Colon (tissue), 2 donors: ENCODE results near the gene NEAT1.
"Not testable (repeated sequence)": the region's sequence is repeated elsewhere in the genome, so short reads cannot be mapped to it uniquely, and the experiment has no call there.

Source experiments
- FAIRE-seq: peaks from 2 replicates; lab custom pipeline; 2012; peaks lifted over from hg19 to GRCh38; lab: Jason Lieb, UNC
- donor health status: control.
- donor health status: control.

The NEAT1 gene

DNA sequence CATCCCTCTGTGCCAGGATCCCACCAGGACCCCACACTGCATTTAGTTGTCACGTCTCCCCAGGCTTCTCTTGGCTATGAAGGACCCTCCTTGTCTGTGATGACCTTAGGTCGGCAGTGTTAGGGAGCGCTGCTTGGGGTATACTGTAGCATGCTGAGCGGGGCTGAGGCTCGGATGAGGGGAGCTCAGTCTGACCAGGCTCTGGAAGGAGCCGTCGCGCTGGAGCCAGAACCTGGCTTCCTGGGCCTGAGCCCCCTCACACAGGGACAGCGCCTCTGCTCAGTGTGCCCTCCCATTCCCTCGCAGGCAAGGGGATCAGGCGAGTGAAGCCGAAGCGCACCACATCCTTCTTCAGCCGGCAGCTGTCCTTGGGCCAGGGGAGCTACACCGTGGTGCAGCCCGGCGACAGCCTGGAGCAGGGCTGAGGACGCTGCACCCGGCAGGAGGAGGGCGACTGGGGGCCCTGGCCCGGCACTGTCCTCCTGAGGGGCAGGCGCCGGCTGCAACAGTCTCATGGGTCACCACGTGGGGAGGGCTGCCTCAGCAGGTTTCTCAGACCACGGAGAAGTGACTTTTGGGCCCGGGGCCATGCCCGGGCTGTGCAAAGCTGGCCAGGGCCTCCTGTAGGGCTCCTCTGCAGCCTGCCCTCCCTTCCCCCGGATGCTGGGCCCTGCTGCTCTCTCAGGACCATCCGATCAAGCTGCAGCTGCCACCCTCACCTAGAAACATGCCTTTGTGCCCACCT, 11.5 kb upstream of the NEAT1 start:
- FAIRE-seq, result no peak

- FAIRE-seq, result no peak
Measured at GRCh38 chr11:65411681-65412070, 10.9 kb upstream of the NEAT1 start.

DNA sequence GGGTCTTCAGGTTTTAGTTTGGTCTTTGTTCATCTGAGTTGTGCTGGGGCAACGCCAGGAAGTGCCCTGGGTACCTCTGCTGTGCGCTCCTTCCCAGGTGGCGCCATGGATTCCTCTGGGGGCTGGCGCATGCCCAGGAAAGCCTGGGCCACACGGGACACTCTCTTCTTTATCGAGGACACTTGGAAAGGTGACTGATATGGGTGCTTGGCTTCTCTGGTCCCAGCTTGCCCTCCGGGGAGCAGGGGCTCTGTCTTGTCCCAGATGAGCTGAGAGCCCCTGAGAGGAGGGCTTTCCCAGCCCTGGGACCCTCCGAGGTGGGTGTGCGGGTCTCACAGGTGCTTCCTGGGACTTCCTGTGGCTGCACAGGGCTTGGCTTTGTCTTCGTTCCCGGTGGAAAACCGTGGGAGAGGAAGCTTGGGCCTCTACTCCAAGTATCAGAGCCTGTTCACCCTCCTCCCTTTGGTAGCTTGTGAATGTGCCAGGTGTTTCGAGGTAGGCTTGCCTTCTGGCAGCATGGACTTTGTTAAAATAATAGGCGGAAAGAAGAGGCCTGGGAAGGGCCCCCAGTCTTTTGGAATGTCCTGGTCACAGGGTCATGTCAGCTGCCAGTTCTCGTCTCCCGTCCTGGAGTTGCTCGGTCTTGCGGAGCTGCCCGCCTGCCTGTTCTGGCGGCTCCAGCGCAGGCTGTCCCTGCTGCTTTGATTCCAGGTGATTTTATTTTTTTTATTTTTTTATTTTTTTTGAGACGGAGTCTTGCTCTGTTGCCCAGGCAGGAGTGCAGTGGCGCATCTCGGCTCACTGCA, 10.1 kb upstream of the NEAT1 start:
- FAIRE-seq, result no peak

DNA sequence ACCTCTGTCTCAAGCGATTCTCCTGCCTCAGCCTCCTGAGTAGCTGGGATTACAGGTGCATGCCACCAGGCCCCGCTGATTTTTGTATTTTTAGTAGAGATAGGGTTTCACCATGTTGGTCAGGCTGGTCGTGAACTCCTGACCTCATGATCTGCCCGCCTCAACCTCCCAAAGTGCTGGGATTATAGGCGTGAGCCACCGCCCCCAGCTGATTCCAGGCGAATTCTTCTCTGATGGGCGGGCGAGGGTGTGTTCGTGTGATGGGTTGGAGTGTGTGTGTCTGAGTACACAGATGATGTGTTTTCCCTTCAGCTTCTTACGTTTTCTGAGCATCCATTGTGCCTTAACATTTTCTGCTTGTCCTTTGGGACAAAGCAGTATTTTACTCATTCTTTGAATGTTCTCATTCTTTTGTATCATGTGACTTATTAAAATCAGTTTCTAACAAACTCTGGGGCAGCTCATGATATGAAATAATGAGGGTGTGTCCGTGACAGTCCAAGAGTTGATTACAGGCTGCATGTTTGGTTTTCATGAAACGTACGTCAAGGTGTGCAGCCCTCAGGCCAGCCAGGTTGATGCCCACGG, 9.4 kb upstream of the NEAT1 start:
- not testable (repeated sequence) for FAIRE-seq

GRCh38 chr11:65414776-65415498, 7.7 kb upstream of the NEAT1 start:
- no peak for FAIRE-seq

GRCh38 chr11:65415499-65416340, 6.9 kb upstream of the NEAT1 start:
- no peak for FAIRE-seq

DNA sequence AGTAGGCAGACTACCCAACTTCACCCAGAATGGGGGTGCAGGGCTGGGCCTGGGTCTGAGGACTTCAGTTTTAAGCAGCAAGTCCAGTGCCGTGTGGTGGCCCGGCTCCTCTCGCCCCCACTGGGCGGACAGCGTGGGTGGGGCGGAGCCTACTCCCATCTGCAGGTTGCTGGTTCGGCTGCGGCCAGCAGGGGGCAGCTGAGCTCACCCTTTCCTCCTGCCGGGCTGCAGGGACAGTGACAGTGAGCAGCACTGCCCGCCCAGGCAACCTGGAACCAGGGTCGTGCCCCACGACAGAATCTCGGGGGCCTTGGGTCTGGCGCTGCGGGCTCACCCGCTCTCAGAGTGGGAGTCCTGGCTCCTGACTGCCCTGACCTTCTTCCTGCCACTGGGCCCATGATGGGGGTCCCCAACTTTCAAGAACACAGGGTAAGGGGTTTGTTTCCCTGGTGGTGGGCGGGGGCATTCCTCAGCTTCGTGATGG, 6.2 kb upstream of the NEAT1 start:
- no peak for FAIRE-seq

- no peak for FAIRE-seq
Measured at GRCh38 chr11:65416841-65417701, 5.5 kb upstream of the NEAT1 start.

- FAIRE-seq, result no peak
Measured at GRCh38 chr11:65417702-65418430, 4.7 kb upstream of the NEAT1 start.

GRCh38 chr11:65418431-65418680, 4.2 kb upstream of the NEAT1 start:
- no peak for FAIRE-seq

DNA sequence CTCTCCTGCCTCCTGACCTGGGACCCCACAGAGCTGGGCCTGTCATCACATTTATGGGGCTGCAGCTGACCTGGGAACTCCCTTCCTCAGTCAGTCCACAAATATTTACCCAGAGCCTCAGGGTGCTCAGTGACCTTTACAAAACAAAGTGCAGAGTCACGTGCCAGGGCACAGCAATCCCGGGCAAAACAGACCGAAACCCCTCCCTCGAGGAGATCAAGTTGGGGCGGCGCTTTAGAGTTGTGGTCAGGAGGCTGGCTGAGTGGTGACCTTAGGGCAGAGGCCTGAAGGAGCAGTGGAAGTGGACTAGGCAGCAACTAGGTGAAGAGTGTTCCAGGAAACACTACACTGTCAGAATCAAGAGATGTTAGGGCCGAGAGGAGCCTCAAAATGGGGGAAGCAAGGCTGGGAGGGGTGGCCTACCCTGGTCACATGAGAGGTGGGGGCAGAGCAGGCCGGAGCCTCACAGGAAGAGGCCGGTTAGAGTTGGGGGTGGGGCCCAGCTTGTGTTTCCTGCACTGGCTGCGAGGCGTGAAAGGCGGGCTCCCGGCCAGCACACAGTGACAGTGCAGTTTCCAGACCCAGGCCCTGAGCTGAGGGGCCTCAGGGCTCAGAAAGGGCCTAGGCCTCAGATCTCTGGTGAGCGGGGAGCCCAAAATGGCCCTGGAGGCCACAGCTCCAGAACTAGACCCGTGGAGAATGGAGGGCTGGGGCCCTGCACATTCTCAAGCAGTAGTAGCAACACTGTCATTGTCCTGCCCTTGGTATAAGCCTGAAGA, 3.7 kb upstream of the NEAT1 start:
- no peak for FAIRE-seq

- FAIRE-seq, result no peak
Measured at GRCh38 chr11:65419460-65419771, 3.2 kb upstream of the NEAT1 start.

DNA sequence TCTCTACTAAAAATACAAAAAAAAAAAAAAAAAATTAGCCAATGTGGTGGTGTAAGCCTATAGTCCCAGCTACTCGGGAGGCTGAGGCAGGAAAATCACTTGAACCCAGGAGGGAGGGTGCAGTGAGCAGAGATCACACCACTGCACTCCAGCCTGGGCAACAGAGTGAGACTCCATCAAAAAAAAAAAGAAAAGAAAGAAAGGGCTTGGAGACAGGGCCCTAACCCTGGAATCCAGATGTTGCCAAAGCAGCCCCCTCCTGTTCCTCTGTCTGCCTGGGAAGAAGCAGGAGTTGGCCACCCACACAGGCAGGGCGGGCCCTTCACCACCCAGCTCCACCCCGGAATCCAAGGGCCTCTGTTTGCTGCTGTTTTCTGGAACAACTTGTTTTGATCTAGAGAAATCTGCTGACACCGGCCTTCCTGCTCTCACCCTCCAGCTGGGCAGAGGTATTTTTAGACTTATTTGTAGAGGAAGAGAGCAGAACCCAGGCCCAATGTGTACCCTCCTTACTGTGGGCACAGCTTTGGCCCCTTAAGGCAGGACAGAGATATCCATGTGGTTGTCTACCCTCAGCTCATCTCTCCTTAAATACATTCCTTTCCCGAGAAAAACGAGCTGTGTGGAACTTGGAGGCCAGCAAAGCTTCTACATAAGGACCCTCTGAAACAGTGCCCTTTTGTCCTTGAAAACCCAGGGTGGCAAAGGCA, 2.7 kb upstream of the NEAT1 start:
- FAIRE-seq, result no peak

- FAIRE-seq, result no peak
Measured at GRCh38 chr11:65420506-65420905, 2.1 kb upstream of the NEAT1 start.

DNA sequence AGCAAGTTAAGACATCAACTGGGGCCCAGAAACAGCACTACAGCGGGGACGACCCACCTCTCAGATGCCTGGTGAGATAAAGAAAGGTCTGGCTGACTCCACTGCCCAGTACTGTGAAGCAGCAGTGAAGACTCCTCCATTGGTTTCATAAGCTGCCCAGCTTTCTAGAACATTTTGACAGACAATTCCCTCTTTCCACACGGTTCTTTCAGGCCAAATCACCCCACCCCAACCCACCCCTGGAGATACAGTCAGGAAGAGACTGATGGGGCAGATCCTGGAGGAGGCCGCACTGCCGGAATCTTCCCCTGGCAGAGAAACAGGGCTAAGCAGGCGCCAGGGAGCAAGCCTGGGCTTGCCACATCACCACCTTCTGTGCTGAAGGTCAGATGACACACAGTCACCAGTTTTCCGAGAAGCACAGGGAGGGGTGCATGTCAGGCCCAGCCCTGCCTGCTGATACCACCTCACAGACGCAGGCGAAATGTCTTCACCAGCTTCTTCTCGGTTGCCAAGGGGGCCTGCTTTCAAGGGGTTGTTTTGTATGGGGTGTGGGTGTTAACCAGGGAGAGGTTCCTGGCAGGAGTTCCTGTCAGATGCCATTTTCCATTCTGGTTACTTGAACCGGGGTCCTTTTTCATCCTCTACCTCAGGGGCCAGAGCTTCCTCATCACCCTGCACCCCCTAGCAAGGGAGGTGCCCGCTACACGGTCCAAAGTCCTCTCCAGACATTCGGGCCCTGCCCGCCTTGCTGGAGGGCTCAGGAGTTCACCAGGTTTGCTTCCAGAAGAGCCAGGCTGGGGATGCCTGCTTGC, 1.4 kb upstream of the NEAT1 start:
- no peak for FAIRE-seq

DNA sequence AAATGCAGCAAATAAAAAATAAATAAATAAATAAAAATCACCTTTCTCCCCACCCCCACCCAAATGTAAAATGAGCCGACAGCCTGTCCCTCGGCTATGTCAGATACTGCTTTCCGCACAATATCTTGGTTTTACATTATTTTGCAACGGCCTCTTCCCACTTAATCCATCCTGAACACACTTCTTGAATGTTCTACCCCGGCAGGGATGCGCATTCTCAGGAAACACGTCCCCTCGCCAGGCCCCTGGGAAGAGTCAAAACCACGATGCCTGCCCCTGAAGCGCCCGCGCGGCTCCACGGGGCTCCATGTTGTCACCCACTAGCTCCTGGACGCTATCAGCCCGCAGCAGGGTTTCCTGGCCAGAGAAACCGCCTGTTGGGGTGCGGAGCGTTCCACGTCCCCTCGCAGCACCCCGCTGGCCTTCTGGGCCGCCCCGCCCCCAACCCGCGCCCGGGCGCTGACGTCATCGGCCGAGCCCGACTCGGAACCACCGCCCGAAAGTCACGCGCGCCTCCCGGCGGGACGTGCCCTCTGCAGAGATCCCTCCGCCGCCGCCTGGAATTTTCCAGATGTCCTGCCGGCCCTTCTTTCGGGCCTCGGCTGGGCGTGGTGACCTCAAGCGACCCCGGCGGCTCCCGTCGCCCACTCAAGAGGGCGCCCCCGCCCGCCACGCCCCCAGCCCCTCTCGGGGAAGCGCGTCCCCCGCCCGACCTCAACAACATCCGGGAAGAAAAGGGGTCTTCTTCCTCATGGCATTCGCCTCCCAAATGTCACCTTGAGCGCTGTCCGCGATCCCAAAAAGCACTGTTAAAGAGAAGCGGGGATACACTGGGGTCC, 585 bp upstream of the NEAT1 start:
- FAIRE-seq, result no peak
